Activated T-helper 17 cell treated with anti-CD3 and anti-CD28 coated beads, Interleukin-2, amount 50 U/mL, for 72 hours (primary cell): ENCODE results near the gene UGT2A2. TPM values are rescaled to one million over a fixed set of nuclear protein-coding genes. Genes with fewer than 3 reads are reported as not detected.
"Not testable (repeated sequence)": the region's sequence is repeated elsewhere in the genome, so short reads cannot be mapped to it uniquely, and the experiment has no call there.

Experiments
- ATAC-seq: fragments of 150-1000 bp; cut with Tn5 transposase; replicated peaks from 2 replicates; pipeline ENCODE4 v1.10.0; 2021; ENCODE audit warnings: mild to moderate bottlenecking, moderate library complexity
- H3K27ac Mint-ChIP-seq: one replicate; pipeline ENCODE4 v1.8.0; 2022; ENCODE audit warnings: mixed read lengths
- H3K27me3 Mint-ChIP-seq: one replicate; pipeline ENCODE4 v1.8.0; 2022; ENCODE audit warnings: mixed read lengths
- H3K36me3 Mint-ChIP-seq: one replicate; pipeline ENCODE4 v1.8.0; 2022; ENCODE audit warnings: low read depth, mild to moderate bottlenecking, mixed read lengths
- H3K4me1 Mint-ChIP-seq: one replicate; pipeline ENCODE4 v1.8.0; 2022; ENCODE audit warnings: mixed read lengths
- H3K4me3 Mint-ChIP-seq: one replicate; pipeline ENCODE4 v1.8.0; 2022; ENCODE audit warnings: mild to moderate bottlenecking, mixed read lengths
- H3K9me3 Mint-ChIP-seq: one replicate; pipeline ENCODE4 v1.8.0; 2022; ENCODE audit warnings: mixed read lengths
- total RNA-seq, 2 donors: library from RNA; stranded (reverse); gene quantifications; one replicate each; pipeline ENCODE4 v1.2.3, GENCODE V29; 2022

The UGT2A2 gene
- total RNA-seq = not detected

DNA sequence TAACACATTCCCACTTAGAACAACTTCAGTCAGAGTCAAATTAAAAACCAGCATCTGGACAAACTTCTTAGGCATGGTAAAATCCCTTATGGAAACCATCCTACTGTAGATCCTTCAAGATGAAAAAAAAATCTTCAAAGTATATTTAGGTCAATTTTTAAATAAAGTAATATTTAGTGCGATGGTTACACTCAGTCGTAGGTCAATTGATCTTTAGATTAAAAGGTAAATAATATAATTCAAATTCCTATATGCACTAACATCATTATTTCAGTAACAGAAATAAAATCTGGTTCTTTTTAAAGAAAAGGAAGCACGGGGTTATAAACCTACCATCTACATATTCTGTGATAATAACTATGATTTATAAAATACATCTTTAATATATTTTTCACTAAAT is at the start of gene UGT2A2:
Gene UGT2A2 (minus strand): TSS at position 101 of the 400 bp plus-strand sequence. CDS start 2 bp downstream, at position 99.
- Mint-ChIP-seq H3K9me3 (no peaks in the 10 kb centered on the region), H3K27me3 (no peaks in the 10 kb centered on the region), H3K27ac (no peak within 1 kb of the TSS), H3K36me3 (no peaks in the 10 kb centered on the region), H3K4me1 (no peaks in the 10 kb centered on the region), H3K4me3 (no peak within 1 kb of the TSS)
- ATAC-seq = no peak

DNA sequence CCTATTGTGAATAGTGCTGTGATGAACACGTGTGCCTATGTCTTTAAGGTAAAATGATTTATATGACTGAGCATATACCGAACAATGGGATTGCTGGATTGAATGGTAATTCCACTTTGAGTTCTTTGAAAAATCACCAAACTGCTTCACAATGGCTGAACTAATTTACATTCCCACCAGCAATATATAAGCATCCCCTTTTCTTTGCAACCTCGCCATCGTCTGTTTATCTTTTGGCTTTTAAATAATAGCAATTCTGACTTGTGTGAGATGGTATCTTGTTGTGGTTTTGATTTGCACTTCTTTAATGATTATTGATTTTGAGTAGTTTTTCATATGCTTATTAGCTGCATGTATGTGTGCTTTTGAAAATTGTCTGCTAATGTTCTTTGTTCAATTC is 45.4 kb upstream of the UGT2A2 start:
- no peak for ATAC-seq
- Mint-ChIP-seq H3K27me3 (no peaks in the 10 kb centered on the region), H3K9me3 (no peaks in the 10 kb centered on the region), H3K27ac (no peak overlapping the region), H3K4me1 (no peaks in the 10 kb centered on the region), H3K36me3 (no peaks in the 10 kb centered on the region), H3K4me3 (no peak overlapping the region)

GRCh38 chr4:69668680-69669079 is 29.2 kb upstream of the UGT2A2 start:
- Mint-ChIP-seq H3K9me3 (no peaks in the 10 kb centered on the region), H3K4me1 (no peaks in the 10 kb centered on the region), H3K27me3 (no peaks in the 10 kb centered on the region), H3K27ac (no peak overlapping the region), H3K36me3 (no peaks in the 10 kb centered on the region), H3K4me3 (no peak overlapping the region)
- no peak for ATAC-seq

- not testable (repeated sequence) for H3K27me3 Mint-ChIP-seq, H3K4me3 Mint-ChIP-seq, ATAC-seq, H3K4me1 Mint-ChIP-seq, H3K36me3 Mint-ChIP-seq, H3K27ac Mint-ChIP-seq
- H3K9me3 Mint-ChIP-seq = peaks cover 13% of the 10 kb centered on the region
These were observed 24.6 kb upstream of the UGT2A2 start for GRCh38 chr4:69664009-69664408.

DNA sequence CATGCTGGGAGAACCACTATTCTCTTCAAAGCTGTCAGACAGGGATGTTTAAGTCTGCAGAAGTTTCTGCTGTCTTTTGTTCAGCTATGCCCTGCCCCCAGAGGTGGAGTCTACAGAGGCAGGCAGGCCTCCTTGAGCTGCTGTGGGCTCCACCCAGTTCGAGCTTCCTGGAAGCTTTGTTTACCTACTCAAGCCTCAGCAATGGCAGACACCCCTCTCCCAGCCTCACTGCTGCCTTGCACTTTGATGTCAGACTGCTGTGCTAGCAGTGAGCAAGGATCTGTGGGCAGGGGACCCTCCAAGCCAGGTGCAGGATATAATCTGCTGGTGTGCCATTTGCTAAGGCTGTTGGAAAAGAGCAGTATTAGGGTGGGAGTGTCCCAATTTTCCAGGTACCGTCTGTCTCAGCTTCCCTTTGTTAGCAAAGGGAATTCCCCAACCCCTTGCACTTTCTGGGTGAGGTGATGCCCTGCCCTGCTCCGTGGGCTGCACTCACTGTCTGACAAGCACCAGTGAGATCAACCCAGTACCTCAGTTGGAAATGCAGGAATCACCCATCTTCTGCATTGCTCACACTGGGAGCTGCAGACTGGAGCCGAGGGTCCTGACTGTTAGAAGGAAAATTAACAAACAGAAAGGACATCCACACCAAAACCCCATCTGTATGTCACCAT is 21.8 kb upstream of the UGT2A2 start:
- not testable (repeated sequence) for H3K4me3 Mint-ChIP-seq, H3K36me3 Mint-ChIP-seq
- H3K9me3 Mint-ChIP-seq = peaks cover 18% of the 10 kb centered on the region

DNA sequence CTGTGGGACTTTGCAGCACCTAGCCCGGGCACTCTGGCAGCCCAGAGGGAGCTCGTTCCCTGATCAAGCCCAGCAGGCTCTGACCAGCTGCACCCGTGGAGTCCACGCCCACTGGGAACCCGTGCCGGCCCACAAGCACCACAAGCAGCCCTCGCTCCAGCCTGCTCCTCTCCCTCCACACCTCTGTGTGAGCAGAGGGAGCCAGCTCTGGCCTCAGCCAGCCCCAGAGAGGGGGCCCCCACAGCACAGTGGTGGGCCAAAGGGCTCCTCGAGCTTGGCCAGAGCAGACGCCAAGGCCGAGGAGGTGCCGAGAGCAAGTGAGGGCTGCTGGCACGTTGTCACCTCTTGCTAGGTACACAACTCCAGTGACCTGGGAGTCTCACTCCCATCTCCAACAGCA is 18.7 kb upstream of the UGT2A2 start:
- Mint-ChIP-seq H3K9me3 (peaks cover 18% of the 10 kb centered on the region), H3K4me1 (peaks cover 5% of the 10 kb centered on the region), H3K4me3 (no peak overlapping the region), H3K36me3 (no peaks in the 10 kb centered on the region), H3K27ac (no peak overlapping the region), H3K27me3 (no peaks in the 10 kb centered on the region)
- no peak for ATAC-seq

More for the DNA sequence above, 21.8 kb upstream of the UGT2A2 start:
- not testable (repeated sequence) for H3K27me3 Mint-ChIP-seq, H3K27ac Mint-ChIP-seq, H3K4me1 Mint-ChIP-seq, ATAC-seq

DNA sequence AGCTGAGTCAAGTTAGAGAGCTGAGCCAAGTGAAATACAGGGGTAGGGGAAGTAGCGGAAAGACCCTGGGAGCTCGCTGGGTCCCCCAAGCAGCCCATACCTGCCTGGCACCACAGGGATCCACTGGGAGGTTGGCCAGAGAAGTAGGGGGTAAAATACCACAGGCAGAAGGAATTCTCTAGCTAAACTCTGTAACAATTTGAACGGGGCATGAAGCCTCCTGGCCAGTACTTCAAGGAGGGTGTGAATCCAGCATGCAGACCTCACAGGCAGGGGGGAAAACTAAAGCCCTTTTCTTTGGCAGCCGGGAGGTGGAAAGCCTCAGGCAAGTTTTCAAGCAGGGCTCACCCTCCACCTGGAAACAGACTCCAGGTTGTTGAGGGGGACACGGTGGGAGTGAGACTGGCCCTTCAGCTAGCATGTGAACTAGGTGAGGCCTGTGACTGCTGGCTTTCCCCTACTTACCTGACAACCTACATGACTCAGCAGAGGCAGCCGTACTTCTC is 17.3 kb upstream of the UGT2A2 start:
- Mint-ChIP-seq H3K4me3 (no peak overlapping the region), H3K36me3 (no peaks in the 10 kb centered on the region), H3K9me3 (peaks cover 15% of the 10 kb centered on the region), H3K4me1 (peaks cover 5% of the 10 kb centered on the region), H3K27me3 (no peaks in the 10 kb centered on the region), H3K27ac (no peak overlapping the region)
- ATAC-seq = no peak

GRCh38 chr4:69653147-69653546 is 13.7 kb upstream of the UGT2A2 start, which contains the start of gene UGT2A1:
UGT2A1 (minus strand) TSS chr4:69653247; CDS start chr4:69647644, 5,603 bp downstream.
- Mint-ChIP-seq H3K27ac (no peak within 1 kb of the TSS), H3K4me1 (no peaks in the 10 kb centered on the region), H3K36me3 (no peaks in the 10 kb centered on the region), H3K4me3 (no peak within 1 kb of the TSS), H3K9me3 (no peaks in the 10 kb centered on the region), H3K27me3 (no peaks in the 10 kb centered on the region)
- no peak for ATAC-seq

DNA sequence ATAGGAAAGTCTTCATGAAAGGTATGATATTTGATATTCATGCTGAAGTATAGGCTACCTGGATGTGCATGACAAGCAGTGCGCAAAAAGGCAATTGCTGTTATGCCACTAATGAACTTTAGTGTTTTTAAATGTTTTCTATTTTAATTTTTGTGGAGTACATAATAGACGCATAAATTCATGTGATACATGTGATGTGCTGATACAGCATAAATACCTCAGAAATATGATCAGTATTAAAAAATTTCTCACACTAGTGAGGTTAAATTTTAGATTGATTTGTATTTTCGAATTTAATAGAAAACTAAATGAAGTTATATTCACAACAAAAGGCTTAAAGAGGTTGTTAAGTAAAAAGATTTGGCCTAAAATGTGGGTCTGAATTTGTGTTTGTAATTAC is 11.4 kb upstream of the UGT2A2 start:
- Mint-ChIP-seq H3K9me3 (no peaks in the 10 kb centered on the region), H3K27me3 (no peaks in the 10 kb centered on the region), H3K27ac (no peak overlapping the region), H3K4me1 (no peaks in the 10 kb centered on the region), H3K36me3 (no peaks in the 10 kb centered on the region), H3K4me3 (no peak overlapping the region)
- ATAC-seq = no peak

DNA sequence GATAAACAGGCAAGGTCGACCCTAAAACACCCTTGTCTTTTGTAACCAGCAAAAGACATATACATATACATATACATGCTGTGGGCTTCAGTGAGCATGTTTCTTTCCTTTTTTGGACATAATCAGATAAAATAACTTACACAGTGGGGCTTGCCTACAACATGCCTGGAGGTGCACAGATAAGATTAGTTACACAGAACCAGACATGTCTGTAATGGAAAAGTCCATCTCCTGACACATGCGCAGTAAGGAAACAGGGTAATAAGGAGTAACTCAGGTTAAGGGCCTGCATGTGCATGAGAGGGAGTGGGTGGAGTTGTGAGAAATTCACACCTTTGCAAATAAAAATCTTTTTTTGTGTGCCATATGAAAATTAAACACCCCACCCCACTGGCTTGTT is 10.2 kb upstream of the UGT2A2 start:
- Mint-ChIP-seq H3K4me1 (no peaks in the 10 kb centered on the region), H3K27me3 (no peaks in the 10 kb centered on the region), H3K9me3 (no peaks in the 10 kb centered on the region), H3K27ac (no peak overlapping the region), H3K4me3 (no peak overlapping the region), H3K36me3 (no peaks in the 10 kb centered on the region)
- ATAC-seq = no peak

DNA sequence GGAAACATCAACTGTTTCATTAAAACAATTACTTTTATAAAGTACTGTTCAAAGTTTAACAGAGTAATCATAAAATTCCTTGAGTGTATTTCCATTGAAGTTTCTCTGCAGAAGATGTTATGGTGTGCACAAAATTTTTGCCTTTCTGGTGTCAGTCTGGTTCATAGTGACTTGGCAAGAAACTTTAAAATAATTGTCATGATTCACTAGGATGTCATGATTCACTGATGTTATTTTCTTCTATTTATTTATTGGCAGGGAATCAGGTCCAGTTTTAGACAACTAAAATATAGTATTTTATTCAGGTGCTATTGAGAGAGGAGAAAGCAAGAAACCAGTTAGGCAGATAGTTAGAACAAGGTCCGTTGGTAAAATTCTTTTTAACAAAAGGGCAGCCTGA is 9.8 kb upstream of the UGT2A2 start:
- H3K4me1 Mint-ChIP-seq = no peaks in the 10 kb centered on the region
- no peaks in the 10 kb centered on the region for H3K36me3 Mint-ChIP-seq
- ATAC-seq = no peak
- H3K27me3 Mint-ChIP-seq = no peaks in the 10 kb centered on the region
- H3K27ac Mint-ChIP-seq = no peak overlapping the region
- H3K4me3 Mint-ChIP-seq = no peak overlapping the region
- no peaks in the 10 kb centered on the region for H3K9me3 Mint-ChIP-seq

DNA sequence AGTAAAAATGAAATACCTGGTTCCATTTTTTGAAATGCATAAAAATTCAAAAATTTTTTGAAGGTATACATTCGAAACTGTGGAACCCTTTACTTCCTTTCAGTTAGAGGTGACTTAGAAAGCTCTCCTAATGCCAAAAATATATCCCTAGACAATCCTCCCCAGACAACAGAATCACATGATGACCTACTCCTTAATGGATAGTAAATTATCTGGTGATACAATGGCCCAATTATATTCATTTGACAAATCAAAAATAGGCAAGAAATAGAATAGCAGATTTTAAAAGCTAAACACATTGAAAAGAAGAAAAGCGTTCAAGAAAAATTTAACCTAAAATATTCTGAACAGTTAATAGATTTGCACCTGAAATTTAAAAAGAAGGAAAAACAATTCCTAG is 3.5 kb upstream of the UGT2A2 start:
- Mint-ChIP-seq H3K4me3 (no peak overlapping the region), H3K27me3 (no peaks in the 10 kb centered on the region), H3K27ac (no peak overlapping the region), H3K36me3 (no peaks in the 10 kb centered on the region), H3K9me3 (no peaks in the 10 kb centered on the region), H3K4me1 (no peaks in the 10 kb centered on the region)
- no peak for ATAC-seq

DNA sequence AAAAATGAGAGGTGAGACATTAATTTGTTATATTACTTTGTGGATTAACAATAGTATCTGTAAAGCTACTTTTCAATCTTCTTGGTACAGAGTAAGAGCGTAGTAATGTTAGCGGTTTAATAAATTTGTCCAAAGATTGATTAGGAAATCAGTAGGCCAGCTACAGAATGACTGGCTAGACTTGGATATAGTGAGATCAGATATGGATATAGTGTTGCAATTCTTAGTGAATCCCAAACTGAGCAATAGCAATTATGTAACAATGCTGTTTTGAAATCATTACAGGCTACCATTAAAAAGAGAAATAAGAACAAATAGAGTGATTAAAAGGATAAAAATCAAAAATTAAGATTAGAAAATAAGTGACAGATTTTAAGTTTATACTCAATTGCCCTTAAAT is 847 bp upstream of the UGT2A2 start:
- Mint-ChIP-seq H3K9me3 (no peaks in the 10 kb centered on the region), H3K27ac (no peak overlapping the region), H3K4me1 (no peaks in the 10 kb centered on the region), H3K4me3 (no peak overlapping the region), H3K36me3 (no peaks in the 10 kb centered on the region), H3K27me3 (no peaks in the 10 kb centered on the region)
- ATAC-seq = no peak

DNA sequence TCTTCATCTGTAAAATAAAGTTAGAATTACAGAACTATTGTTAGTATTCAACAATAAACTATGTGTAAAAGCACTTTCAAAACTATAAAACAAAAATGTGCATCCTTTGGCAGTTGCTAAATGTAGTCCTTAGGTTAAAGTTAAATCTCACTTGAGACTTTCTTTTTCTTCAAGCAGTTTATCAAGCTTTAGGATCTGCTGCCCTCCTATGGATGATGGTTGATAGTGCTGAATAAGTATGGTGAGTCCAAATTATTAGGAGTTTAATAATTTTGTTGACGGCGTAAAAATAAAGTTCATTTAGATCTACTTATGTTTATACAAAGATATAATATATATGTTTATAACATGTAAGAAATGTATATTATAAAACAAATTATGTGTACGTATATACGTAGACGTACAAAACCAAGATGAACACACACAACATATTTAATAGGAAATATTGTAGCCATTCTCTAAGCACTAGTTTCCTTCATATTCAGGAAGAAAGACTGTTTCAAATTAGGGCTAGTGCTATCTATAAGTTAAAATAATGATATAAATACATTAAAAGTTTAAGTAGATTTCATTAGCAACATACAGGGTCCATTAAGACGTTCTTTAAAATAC is 22.3 kb downstream of the UGT2A2 start:
- H3K27me3 Mint-ChIP-seq = no peaks in the 10 kb centered on the region
- H3K4me1 Mint-ChIP-seq = no peaks in the 10 kb centered on the region
- no peak overlapping the region for H3K27ac Mint-ChIP-seq
- H3K9me3 Mint-ChIP-seq = peaks cover 13% of the 10 kb centered on the region
- no peaks in the 10 kb centered on the region for H3K36me3 Mint-ChIP-seq
- ATAC-seq = no peak
- no peak overlapping the region for H3K4me3 Mint-ChIP-seq

DNA sequence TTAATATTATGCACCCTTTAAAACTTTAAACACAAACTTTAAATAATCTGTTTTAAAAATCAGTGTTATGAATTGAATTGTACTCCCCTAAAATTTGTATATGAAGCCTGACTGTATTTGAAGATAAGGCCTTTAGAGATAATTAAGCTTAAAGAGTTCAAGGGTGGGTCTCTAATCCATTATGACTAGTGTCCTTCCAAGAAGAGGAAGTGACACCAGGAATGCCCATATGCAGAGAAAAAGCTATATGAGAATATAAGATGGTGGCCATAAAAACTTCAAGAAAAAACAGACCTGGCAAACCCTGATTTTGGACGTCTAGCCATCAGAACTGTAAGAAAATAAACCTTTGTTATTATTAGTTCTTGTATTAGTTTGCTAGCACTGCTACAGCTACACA is 29.0 kb downstream of the UGT2A2 start:
- no peak overlapping the region for H3K27ac Mint-ChIP-seq
- no peaks in the 10 kb centered on the region for H3K27me3 Mint-ChIP-seq
- no peaks in the 10 kb centered on the region for H3K9me3 Mint-ChIP-seq
- H3K4me3 Mint-ChIP-seq = no peak overlapping the region
- no peaks in the 10 kb centered on the region for H3K4me1 Mint-ChIP-seq
- no peak for ATAC-seq
- H3K36me3 Mint-ChIP-seq = no peaks in the 10 kb centered on the region
